Omental fat pad (tissue), 4 donors: ENCODE data around the gene FAT1. TPM values are rescaled to one million over a fixed set of nuclear protein-coding genes. Genes with fewer than 3 reads are reported as not detected.
"Not testable (repeated sequence)": the region's sequence is repeated elsewhere in the genome, so short reads cannot be mapped to it uniquely, and the experiment has no call there.

Experiments
- ATAC-seq: fragments of 150-250 bp; one replicate; pipeline ENCODE4 v1.9.1; 2016; ENCODE audit warnings: mild to moderate bottlenecking, moderate library complexity; ENCODE audit not compliant: low FRiP score
- DNase-seq: peaks from one replicate; pipeline ENCODE4 v3.0.0-alpha.2; 2019; ENCODE audit warnings: low spot score
- total RNA-seq, 4 donors: library from RNA; depleted of rRNA; stranded (reverse); fragments of >200 nt; gene quantifications; one replicate each; pipeline ENCODE4 v1.1.0, GENCODE V29; 2016
- TF ChIP-seq, protein P1 (sequence below), 3 donors: fragments of 450-650 bp; IDR thresholded peaks; one replicate each; pipeline ENCODE4 v1.5.1; 2016 to 2017; ENCODE audit warnings: antibody characterized with exemption in 3 of 3, mild to moderate bottlenecking in 3 of 3, moderate library complexity in 2 of 3

FAT1 gene
- total RNA-seq, 4 donors from 2014 or later, result 35.3 to 90.8 (median 69.9) TPM

DNA sequence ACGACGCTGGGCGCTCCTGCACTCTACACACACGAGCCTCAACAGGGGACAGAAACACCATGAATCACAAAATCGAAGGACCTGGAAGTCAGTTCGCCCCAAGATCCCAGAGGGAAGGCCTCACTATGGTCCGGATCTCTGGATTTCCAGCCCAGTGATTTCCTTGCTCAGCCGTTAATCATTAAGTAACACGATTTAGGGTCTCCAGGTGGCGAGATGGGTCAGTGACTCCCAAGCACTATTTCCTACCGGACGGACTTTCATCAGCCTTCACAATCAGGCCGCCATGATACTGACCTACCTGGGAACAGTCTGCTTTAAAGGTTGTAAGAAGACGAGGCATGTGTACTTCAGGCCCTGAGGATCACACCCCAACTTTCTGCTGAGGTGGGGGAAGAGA is 63.7 kb downstream of the FAT1 start:
- ATAC-seq (no peak), DNase-seq (no peak)
- TF ChIP-seq, protein P1, sequence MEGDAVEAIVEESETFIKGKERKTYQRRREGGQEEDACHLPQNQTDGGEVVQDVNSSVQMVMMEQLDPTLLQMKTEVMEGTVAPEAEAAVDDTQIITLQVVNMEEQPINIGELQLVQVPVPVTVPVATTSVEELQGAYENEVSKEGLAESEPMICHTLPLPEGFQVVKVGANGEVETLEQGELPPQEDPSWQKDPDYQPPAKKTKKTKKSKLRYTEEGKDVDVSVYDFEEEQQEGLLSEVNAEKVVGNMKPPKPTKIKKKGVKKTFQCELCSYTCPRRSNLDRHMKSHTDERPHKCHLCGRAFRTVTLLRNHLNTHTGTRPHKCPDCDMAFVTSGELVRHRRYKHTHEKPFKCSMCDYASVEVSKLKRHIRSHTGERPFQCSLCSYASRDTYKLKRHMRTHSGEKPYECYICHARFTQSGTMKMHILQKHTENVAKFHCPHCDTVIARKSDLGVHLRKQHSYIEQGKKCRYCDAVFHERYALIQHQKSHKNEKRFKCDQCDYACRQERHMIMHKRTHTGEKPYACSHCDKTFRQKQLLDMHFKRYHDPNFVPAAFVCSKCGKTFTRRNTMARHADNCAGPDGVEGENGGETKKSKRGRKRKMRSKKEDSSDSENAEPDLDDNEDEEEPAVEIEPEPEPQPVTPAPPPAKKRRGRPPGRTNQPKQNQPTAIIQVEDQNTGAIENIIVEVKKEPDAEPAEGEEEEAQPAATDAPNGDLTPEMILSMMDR (IDR thresholded peaks at IDR 0.05), result no peak

DNA sequence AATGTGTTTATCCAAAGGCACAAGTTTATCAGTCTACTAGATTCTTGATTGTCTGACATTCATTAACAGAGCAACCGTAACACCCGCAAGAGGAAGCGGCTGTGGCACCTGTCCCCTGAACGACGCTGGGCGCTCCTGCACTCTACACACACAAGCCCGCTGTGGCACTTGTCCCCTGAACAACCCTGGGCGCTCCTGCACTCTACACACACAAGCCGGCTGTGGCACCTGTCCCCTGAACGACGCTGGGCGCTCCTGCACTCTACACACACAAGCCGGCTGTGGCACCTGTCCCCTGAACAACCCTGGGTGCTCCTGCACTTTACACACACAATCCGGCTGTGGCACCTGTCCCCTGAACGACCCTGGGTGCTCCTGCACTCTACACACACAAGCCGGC is 64.2 kb downstream of the FAT1 start:
- DNase-seq, ATAC-seq: not testable (repeated sequence)

DNA sequence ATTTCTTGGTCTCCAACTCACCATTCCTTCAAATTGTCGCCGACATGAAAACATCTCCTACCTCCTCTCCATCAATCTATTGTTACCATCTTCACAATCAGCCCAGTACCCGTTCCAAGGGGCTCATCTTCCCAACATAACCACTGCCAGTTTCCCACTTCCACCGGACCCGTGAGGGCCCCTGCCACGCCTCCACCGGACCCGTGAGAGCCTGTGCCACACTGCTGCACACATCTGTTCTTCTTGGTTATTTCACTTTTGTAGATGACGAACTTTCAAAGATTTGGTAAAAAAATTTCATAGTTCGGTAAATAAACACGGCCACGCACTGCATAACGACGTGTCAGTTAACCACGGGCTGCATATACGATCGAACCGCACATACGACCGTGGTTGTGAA is 65.0 kb downstream of the FAT1 start:
- TF ChIP-seq, protein P1 (IDR thresholded peaks at IDR 0.05), result no peak
- no peak for DNase-seq
- no peak for ATAC-seq

DNA sequence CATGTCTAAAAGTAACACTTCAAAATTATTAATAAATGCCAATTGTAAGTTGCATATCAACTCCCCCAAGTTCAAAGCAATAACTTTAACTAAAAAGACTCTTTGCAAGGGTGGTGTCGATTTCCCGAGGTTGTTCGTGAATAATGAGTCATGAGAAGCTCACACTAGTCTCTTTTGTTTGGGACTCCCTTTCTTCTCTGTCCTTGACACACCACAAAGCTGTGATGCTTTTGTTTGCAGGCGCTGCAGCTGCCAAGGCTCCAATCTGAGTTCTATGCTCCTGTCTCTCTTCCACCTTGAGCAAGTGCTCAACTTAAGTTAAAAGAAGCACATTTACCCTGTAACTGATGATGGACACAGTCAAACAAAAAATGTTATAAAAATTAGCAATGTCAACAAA is 65.9 kb downstream of the FAT1 start:
- DNase-seq (no peak), ATAC-seq (no peak)
- TF ChIP-seq, protein P1 (IDR thresholded peaks at IDR 0.05), result no peak

DNA sequence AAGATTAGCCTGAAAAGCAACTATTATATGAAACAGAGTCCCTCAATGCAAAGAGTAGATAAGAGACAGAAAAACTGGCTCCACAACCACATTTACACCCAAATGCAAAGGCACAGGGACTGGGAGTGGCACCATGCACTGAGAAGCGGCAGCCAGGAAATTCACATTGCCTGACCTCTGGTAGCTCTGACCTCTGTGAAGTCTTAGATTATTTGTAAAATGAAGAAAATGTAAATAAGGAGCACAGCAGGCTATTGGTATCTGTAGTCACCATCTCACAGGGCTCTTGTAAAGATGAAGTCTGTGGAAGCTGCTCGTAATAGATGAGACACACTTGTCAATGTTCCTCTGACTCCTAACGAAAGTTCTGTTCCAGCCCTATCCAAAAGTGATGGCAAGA is 69.7 kb downstream of the FAT1 start:
- no peak for ATAC-seq
- DNase-seq, result no peak
- TF ChIP-seq, protein P1 (IDR thresholded peaks at IDR 0.05), result no peak

DNA sequence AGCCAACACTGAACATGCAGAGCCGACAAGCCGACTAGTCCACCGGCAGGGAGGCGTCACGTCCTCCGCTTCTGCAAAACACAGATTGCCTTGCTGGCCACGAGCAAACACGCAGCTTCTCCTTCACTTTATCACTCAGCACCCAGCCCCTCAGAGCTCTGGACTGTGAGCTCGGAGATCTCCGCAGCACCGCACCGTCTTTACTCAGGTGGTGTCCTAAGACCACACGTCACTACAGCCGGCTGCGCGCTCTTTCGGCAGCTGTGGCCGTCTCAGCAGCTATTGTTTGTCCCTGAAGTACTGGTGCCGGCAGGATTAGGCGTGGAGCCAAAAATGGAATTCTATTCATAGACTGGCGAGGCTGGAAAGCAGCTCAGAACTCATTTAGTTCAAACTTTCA is 72.0 kb downstream of the FAT1 start:
- DNase-seq (no peak), ATAC-seq (no peak)
- TF ChIP-seq, protein P1 (IDR thresholded peaks at IDR 0.05), result no peak

DNA sequence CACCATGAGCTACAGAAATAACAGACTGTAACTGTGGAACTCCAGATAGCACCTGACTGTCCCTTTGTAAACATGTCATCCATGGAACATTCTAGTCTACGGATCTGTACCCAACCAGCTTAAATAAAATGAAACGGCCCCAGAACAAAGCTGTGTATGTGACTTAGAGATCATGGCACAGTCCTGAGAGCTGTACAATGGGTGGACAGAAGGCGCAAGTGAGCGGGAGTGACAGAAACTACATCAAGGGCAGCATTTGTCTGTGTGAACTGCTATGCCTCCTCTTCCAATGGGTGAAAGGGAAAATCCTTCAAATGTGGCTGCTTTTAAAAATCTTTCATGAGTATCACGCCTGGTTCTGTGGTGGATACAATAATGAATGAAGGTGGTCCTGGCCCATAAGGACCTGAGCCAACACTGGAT is 72.5 kb downstream of the FAT1 start:
- TF ChIP-seq, protein P1 (IDR thresholded peaks at IDR 0.05), result no peak
- no peak for ATAC-seq

More for the DNA sequence above, 72.5 kb downstream of the FAT1 start:
- no peak for DNase-seq
